OCI-M1 (cell line): Measurements from ENCODE around the gene MYO3B.

Source experiments
- DNase-seq: peaks from one replicate; lab custom pipeline; 2025; lab: John Stamatoyannopoulos, UW

MYO3B gene, protein sequence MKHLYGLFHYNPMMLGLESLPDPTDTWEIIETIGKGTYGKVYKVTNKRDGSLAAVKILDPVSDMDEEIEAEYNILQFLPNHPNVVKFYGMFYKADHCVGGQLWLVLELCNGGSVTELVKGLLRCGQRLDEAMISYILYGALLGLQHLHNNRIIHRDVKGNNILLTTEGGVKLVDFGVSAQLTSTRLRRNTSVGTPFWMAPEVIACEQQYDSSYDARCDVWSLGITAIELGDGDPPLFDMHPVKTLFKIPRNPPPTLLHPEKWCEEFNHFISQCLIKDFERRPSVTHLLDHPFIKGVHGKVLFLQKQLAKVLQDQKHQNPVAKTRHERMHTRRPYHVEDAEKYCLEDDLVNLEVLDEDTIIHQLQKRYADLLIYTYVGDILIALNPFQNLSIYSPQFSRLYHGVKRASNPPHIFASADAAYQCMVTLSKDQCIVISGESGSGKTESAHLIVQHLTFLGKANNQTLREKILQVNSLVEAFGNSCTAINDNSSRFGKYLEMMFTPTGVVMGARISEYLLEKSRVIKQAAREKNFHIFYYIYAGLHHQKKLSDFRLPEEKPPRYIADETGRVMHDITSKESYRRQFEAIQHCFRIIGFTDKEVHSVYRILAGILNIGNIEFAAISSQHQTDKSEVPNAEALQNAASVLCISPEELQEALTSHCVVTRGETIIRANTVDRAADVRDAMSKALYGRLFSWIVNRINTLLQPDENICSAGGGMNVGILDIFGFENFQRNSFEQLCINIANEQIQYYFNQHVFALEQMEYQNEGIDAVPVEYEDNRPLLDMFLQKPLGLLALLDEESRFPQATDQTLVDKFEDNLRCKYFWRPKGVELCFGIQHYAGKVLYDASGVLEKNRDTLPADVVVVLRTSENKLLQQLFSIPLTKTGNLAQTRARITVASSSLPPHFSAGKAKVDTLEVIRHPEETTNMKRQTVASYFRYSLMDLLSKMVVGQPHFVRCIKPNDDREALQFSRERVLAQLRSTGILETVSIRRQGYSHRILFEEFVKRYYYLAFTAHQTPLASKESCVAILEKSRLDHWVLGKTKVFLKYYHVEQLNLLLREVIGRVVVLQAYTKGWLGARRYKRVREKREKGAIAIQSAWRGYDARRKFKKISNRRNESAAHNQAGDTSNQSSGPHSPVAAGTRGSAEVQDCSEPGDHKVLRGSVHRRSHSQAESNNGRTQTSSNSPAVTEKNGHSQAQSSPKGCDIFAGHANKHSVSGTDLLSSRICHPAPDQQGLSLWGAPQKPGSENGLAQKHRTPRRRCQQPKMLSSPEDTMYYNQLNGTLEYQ (N-terminal part only)

DNA sequence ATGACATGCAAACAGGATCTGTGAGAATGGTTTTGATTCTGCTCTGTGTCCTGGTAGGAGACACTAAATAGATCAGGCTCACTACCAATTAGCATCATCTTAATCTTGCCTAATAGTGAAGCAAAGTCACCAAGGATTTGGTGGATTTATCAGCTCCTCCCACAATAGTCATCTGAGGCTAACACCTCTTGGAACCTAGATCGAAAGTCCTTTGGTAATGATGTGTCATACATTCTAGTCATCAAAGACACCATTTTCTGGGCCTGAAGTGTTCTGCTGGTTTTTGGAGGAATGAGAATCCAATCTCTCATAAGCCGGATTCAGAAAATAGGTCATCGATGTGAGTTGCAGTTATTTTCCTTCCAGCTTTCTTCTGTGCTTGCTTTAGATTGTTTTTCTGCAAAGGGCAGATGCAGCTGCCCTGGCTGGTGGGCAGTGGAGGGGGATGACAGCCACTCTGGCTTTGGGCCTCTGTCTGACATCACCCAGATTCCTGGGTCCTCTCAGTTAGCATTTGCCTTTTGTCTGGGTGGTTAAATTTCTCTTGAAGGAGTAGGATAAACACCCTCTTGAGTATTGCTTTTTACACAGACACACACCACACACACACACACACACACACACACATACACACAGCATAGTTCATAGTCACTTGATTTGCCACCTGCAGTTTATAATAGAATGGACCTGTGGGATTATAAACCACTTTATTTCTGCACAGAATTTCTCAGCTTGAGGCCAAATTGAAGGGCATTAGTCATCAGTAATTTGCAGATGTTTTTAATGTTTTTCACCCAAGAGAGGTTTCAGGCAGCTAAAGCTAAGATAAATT lies at the start of gene MYO3B:
TSS of gene MYO3B (plus strand) at position 198 of the 832 bp plus-strand sequence. CDS start at position 339, 141 bp downstream.
- no peak for DNase-seq

DNA sequence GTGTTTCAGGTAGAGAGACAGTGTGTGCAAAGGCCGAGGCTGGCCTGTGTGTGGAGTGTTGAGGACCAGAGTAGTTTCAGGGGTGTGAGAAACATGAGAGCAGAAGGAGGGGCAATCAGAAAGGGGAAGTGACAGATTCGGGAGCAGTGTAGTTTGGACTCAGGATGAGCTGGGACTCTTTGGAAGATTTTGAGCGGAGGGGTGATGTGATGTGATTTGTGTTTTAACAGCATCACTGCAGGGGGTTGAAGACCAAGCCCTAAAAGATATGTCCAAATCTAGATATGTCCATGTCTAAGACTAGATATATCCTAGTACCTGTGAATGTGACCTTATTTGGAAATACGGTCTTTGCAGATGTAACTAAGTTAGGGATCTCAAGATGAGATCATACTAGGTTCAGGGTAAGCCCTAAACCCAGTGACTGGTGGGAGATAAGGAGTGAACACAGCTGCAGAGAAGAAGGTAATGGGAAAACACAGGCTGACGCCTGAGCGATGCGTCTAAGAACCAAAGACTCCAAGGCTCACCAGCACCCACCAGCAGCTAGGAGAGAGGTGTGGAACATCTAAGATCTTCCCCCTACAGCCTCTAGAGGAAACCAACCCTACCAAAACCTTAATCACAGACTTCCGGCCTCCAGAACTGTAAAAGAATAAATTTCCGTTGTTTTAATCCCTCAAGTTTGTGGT lies 38.5 kb upstream of the MYO3B start:
- no peak for DNase-seq

DNA sequence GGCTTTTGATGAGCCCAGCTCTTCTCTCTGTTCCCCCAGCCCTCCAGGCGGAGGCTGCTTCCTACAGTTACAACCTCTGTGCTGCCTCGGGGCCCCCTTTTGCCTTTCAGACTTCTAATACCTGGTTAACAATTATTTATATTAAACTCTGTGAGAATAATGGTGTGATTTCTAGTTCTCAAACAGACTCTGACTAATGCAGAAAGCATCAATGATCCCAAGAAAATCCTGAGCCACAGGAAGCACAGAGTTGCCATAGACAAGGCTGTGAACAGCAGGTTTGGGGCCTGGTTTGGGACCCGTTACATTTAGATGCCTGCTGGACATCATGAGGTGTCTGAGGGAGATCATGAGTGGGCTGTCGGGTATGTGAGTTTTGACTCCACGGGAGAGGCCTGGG lies 37.4 kb upstream of the MYO3B start:
- no peak for DNase-seq

DNA sequence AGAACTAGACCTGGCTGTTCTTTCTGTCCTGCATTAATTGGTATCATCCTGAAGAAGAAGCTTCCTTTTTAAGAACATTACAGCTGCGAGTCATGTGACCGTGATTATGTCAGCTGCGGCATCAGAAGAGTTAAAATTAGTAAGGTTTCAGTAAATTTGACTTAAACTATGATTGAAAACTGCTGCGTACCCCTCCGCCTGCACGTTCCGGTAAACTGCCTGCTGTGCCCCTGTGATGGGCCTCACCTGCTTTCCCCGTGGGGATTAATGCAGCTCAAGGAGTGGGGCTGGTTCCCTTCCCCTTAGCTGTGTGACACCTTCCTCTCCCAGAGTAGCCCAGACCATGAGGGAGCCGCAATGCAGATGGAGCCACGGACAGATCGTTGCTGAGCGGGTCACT lies 36.1 kb upstream of the MYO3B start:
- no peak for DNase-seq

DNA sequence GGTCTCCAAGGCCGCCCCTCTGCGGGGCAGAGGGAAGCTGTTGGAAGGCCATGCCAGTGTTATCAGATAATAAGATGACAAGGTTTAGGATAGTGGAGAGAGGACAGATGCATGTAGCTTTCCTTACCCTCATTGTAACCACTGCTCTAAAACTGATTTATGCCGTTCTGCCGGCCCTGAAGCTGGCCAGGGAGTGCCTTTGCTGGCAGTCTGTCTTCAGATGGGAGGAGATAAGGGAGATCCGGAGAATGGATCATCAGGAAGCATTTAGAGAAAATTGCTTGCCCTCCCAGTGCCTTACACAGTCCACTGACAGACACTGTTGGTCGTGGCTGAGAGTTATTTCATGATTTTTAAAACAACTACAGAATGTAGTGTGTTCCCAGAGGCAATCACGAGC lies 35.4 kb upstream of the MYO3B start:
- no peak for DNase-seq

DNA sequence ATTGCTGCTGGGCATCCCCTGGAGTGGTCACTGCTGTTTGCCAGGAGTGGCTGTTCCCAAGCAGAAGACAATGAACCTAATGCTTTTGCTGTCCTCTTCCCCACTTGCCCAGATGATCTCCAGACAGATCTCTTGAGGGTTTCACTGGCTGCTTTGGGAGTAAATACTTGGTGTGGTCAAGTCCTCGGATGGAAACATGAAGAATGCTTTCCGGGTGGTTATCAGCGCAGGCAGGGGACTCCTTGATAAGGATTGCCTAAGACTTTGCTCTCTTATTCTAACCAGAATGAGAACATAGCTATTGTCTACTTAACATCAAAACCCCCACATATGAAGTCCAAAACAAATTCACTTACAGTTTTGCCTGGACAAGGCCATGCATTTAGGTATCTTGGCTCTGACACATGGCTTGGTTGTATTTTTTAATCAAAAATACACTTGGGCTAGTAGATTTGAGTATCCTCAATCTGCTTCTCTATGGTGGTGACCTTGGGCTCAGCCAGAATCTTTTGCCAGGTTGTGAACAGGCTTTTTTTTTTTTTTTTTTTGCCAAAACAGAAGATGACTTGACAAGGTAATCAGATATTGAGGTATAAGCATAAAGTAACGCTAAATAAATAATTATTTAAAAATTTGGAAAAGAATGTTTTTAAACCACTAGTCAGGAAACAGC lies 34.8 kb upstream of the MYO3B start:
- peak; percentile 96 for DNase-seq

DNA sequence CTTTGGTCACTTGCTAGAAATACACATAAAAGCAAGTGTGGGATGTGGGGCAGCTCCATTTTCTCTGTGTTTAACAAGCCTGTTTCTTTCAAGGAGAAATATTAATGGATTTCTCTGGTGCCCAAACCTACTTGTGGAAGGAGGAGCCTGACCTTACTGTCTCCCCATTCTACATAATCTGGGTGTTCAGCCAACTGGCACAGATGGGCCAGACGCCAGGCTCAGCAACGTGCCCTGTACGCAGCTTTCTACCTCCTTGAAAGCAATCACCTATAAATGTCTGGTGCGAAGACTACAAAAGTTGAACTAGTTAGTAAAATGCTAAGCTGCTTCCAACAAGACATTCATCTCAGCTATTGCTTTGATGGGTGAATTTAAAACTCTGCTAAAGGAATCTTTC lies 33.2 kb upstream of the MYO3B start:
- DNase-seq, result no peak

DNA sequence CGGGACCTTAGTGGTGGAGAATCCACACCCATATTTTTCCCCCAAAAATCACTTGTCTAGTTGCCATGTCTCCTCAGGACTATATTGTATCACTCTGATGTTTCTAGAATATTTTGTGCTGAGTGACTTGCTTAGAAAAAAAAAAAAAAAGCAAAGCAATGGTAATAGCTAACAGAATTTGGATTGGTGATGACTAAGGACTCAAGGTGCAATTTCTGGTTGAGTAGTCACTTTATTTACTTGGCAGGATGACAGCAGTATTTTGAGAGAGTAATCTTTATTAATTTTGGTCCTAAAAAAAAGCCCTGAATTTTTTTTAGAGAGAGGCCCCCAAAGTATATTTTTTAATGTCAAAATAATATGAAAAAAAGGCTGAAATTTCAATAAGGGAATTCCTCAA lies 32.8 kb upstream of the MYO3B start:
- DNase-seq, result no peak

DNA sequence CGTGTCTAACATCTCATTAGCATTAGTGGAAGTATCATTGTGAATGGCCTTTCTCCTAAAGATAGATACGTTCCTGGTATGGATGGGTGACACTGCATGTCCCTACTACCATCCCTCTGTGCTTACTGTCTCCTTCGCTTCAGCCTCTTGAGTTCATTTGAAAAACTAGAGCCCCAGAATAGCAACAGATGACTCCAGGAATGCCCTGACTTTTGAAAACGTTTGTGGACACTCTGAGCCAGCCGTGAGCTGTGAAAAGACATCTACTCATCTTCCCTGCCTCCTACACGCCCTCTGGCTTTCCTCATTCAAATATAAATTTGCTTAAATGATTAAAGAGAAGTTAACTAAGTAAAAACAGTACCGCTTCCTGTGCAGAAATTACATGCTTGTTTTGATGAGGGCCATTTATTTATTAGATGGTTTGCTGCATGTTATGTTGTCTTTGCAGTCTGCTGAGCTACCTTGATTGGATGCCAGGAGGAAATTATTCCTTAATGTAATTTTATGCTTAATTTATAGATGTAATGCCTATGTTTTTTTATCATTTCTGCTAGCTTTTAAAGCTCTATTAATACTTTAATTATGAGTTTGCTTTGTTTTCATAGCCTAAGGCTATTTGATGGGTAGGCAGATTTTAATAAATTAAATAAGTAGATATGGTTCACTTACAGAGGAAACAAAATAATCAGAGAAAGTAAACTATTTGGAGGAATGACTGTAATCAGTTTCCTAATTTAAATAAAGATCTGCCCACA lies 32.1 kb upstream of the MYO3B start:
- no peak for DNase-seq

DNA sequence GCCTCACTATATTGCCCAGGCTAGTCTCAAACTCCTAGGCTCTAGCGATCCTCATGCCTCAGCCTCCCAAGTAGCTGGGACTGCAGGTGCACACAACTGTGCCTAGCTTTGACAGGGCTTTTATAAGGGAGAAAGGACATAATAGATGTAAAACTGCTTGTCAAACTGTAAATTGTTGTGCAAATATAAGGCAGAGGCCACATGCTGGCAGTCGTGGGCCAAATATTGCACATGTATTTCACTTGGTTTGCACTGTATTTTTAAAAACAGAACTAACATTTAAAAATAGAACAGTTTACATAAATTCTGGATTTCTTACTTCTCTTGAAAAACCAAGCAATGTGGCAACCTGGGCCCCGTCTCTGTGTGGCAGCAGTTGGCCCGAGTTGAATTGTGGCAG lies 31.2 kb upstream of the MYO3B start:
- DNase-seq, result no peak

DNA sequence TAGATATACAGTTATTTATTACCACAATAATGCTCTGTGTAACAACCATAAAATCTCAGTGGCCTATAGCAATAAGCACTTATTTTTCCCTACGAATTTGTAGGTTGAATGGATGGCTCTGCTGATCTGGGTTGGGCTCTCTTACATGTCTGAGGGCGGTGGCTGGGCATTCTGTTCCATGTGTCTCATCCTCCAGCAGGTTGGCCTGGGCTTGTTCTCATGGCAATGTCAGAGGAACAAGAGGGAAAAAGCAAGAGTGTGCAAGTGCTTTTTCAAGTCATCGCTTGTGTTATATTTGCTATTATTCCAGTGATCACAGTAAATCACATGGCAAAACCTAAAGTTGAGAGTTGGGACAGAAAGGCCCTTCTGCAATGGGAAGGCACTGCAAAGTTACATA lies 30.4 kb upstream of the MYO3B start:
- DNase-seq, result no peak

DNA sequence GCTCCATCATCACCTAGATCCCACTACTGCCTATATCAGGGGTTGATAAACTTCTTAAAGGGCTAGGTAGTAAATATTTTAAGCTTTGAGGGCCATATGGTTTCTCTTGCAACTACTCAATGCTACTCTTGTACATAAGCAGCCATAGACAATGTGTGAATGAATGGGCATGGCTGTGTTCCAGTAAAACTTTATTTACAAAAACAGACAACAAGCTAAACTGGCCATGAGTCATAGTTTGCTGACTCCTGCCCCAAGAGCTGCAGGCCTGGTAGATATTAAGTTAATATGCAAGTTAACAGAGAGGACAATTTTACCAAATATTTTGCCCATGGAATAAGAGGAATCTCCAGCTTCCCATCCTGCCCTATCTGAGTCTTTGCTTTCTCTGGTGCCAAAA lies 29.8 kb upstream of the MYO3B start:
- no peak for DNase-seq

DNA sequence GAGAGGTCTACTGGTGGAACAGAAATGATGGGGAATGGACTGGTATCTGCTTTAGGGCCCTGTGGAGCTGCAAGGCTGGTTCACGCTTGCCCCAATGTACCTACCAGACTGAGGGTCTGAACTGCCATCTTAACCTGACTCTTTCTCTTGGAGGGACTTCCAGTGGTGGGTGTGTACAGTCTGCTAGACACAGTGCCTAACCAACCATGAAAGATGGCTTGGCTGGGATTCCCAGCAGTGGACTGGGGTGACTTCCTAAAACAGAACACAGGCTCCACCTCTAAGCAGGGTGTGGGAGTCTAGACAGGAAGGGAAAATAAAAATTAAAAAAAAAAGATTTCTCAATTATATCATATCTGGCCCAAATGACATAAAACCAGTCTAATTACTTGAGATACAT lies 25.5 kb upstream of the MYO3B start:
- DNase-seq, result no peak

DNA sequence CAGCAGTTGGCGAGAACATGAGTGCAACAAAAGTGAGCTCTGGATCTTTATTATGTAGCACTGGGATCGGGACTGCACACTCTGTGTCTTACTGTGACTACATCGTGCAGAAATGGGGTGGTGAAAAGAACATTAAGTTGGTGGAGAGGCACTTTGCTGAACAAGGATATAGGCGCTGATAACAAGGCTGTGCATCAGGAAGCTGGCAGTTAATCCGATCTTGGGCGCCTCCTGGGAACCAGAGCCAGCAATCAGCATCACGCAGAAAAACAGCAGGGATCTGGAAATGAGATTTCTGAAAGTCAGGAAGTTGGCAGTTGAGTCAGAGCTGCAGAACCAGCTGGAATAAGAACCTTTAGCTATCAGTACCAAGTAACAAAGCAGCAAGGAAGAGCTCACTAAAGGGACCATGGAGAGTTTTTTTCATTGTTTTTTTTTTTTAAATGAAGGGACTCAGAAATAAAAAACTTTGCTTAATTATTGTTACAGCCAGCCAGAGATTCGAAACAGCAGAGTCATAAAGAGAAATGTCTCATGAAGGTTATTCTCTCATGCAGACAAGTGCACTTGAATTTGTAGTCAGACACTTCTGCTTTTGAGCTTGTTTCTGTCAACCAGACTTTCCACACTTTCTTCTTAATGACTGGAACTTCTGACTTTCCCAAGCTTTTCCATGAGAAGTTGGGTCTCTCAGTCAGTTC lies 22.8 kb upstream of the MYO3B start:
- peak; percentile 68 for DNase-seq

DNA sequence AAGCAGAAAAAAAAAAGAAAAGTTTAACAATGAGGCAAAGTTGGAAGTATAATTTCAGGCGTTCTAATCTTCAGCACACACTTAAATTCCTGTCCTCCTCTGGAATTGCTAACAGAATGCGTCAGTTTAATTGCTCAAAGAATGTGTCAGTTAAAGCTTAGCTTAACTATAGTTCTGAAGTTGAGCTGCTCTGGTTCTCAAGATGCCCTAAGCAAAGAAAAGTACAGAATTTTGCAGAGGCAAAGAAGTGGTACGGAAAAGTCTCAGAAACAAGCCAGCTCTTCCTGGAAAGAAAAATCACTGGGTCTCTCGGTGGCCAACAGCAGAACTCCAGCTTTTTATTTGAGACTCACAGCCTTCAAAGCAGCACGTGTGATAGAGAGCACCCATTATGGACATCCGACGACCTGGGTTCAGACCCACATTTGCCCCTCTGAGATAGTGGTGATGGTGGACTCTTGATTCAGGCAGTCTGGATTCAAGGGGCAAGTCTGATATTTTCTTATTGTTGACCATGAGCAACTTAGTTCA lies 22.2 kb upstream of the MYO3B start:
- peak; percentile 40 for DNase-seq

DNA sequence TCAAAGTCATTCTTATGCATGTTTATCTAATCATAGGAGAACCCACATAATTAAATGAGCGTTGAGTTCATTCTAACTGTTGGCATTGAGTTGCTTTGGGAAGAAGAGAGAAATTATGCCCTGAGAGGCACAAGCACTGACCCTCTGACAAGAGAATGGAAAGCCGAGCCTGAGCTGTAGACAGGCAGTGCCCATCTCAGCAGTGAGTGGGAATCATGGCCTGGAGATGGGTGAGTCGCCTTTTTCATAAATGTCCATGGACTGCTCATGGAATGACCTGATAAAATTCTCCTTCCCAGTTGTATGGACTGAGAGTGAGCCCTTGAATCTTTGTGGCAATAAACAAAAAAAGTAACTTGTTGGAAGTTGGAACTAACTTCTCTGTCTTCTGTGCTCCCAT lies 21.4 kb upstream of the MYO3B start:
- no peak for DNase-seq

DNA sequence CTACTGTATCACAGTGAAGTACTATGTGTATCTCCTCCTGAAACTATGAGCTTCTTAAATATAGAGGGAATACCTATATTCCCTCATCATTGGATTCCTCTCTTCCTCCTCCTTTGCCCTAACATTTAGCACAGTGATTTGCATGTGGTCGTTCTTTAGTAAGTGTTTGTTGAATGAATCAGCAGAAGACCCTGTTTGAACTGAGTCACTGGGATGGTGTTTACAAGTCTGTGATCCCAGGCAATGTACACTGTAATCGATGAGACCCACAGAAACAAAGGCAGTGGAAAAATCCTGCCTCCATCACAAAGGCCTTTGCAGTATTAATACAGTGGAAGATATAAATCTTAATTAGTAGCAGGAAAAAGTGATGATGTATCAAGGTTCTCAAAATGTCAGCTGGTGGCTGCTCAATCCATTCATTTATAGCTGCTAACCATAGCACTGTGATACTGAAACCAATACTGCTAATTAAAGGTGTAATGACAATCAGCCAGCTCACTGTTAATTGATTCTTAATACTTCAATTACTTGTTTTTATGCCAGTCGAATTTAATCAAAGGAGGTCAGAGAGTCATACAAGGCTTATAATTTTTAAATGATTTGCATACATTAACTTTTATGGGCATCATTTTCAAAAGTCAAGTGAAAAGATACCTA lies 20.8 kb upstream of the MYO3B start:
- DNase-seq, result no peak

DNA sequence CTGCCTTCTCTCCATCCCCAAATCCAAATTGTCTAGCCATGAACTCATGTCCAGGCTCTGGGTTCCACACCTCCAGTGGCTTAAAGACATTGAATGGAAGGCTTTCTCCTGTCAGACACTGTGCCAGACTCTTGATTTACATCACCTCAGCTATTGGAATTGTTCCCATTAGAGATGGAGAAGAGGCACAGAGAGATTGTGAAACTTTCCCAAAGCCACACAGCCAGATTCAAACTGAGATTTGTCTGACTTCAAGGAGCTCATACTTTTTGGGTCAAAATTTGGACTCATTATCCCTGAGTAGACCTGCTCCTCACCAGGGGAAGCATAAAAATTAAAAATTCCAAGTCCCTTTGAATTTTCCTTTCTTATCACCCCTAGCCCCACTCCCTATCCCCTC lies 18.9 kb upstream of the MYO3B start:
- DNase-seq, result no peak
